GM23248 (cell line): ENCODE results near the gene DLAT. TPM values are rescaled to one million over a fixed set of nuclear protein-coding genes. Genes with fewer than 3 reads are reported as not detected.
A peak's percentile ranks its signal among the peaks of the same experiment; 100 is the strongest.

ENCODE experiments used
- DNase-seq: peaks from one replicate; pipeline ENCODE4 v3.0.0-alpha.2; 2015
- H2AFZ ChIP-seq: fragments of 200-600 bp; sonication (generic); 2 replicates; pipeline ENCODE4 v1.6.1; 2016; ENCODE audit warnings: antibody characterized with exemption
- H3F3A ChIP-seq: fragments of 200-600 bp; sonication (generic); 2 replicates; pipeline ENCODE4 v1.6.1; 2016; ENCODE audit warnings: mild to moderate bottlenecking, antibody characterized with exemption, mixed run types; ENCODE audit not compliant: insufficient read depth
- H3K27ac ChIP-seq: fragments of 200-600 bp; sonication (generic); 2 replicates; pipeline ENCODE4 v1.5.1; 2016; ENCODE audit warnings: mild to moderate bottlenecking
- H3K27me3 ChIP-seq: fragments of 200-600 bp; sonication (generic); replicated peaks from 2 replicates; pipeline ENCODE4 v1.6.1; 2016; ENCODE audit warnings: mild to moderate bottlenecking; ENCODE audit not compliant: insufficient read depth
- H3K36me3 ChIP-seq: fragments of 200-600 bp; sonication (generic); 2 replicates; pipeline ENCODE4 v1.6.1; 2016; ENCODE audit warnings: low read depth, mild to moderate bottlenecking
- H3K4me1 ChIP-seq: fragments of 200-600 bp; sonication (generic); 2 replicates; pipeline ENCODE4 v1.6.1; 2016; ENCODE audit warnings: mild to moderate bottlenecking; ENCODE audit not compliant: insufficient read depth
- H3K4me2 ChIP-seq: fragments of 200-600 bp; sonication (generic); one replicate; pipeline ENCODE4 v1.6.1; 2016; ENCODE audit warnings: mild to moderate bottlenecking; ENCODE audit not compliant: unreplicated experiment
- H3K4me3 ChIP-seq: fragments of 200-600 bp; sonication (generic); 2 replicates; pipeline ENCODE4 v1.5.1; 2016; ENCODE audit warnings: mild to moderate bottlenecking
- H3K79me2 ChIP-seq: fragments of 200-600 bp; sonication (generic); 2 replicates; pipeline ENCODE4 v1.6.1; 2016; ENCODE audit warnings: mild to moderate bottlenecking; ENCODE audit not compliant: insufficient read depth
- H3K9ac ChIP-seq: fragments of 200-600 bp; sonication (generic); 2 replicates; pipeline ENCODE4 v1.6.1; 2016; ENCODE audit warnings: mild to moderate bottlenecking
- H3K9me2 ChIP-seq: fragments of 200-600 bp; sonication (generic); 2 replicates; pipeline ENCODE4 v1.6.1; 2016; ENCODE audit warnings: mixed run types, mild to moderate bottlenecking, moderate library complexity; ENCODE audit not compliant: insufficient read depth
- H3K9me3 ChIP-seq: fragments of 200-600 bp; sonication (generic); one replicate; pipeline ENCODE4 v1.6.1; 2017; ENCODE audit warnings: low read depth
- H4K20me1 ChIP-seq: fragments of 200-600 bp; sonication (generic); 2 replicates; pipeline ENCODE4 v1.6.0; 2016; ENCODE audit not compliant: insufficient read depth
- EZH2 ChIP-seq: fragments of 200-600 bp; sonication (generic); IDR thresholded peaks from 2 replicates; pipeline ENCODE4 v1.6.1; 2018; ENCODE audit warnings: antibody characterized with exemption, mild to moderate bottlenecking; ENCODE audit not compliant: insufficient read depth, poor library complexity, severe bottlenecking
- EZH2phosphoT487 ChIP-seq: fragments of 200-600 bp; sonication (generic); IDR thresholded peaks from 2 replicates; pipeline ENCODE4 v1.6.1; 2018; ENCODE audit warnings: antibody characterized with exemption, moderate library complexity, mild to moderate bottlenecking, low read depth; ENCODE audit not compliant: insufficient read depth
- WGBS, 2 experiments: methylation state at CpG; one replicate each; pipeline ENCODE4 v1.1.6; 2015 to 2017; ENCODE audit warnings: low lambda C conversion rate in 2 of 2, low coverage in 1 of 2; ENCODE audit errors: missing lambda C conversion rate in 2 of 2; 5-methylcytosine and 5-hydroxymethylcytosine counted together
- in situ Hi-C: fragments of 300-500 bp; cut with MboI; formaldehyde crosslinking; loops from 2 replicates; pipeline ENCODE4 v1.15.0; 2020
- polyA plus RNA-seq: library from polyadenylated mRNA; unstranded; fragments of >200 nt; fragmentation: Nextera tagmentation; extraction: Ambion mirVana; gene quantifications from 2 replicates; pipeline ENCODE4 v1.2.1, GENCODE V29; 2016
- total RNA-seq: library from RNA; depleted of rRNA; stranded (reverse); fragments of >200 nt; shearing (Covaris generic); gene quantifications from 2 replicates; pipeline ENCODE4 v1.2.3, GENCODE V29; 2014

The DLAT gene
- total and polyA plus RNA-seq, 2 experiments from 2014 or later: 32.3 to 33.4 TPM

- peak overlapping the region; percentile 100 for H3K4me3 ChIP-seq
- no peaks in the 10 kb centered on the region for H4K20me1 ChIP-seq
- 0 to 1% methylated on average over 8 of the region's 8 CpGs for WGBS, 2 experiments
- H3K27me3 ChIP-seq: no peaks in the 10 kb centered on the region
- H3F3A ChIP-seq: peaks cover 30% of the 10 kb centered on the region
- H3K79me2 ChIP-seq: peaks cover 24% of the 10 kb centered on the region
- in situ Hi-C loops: no loop called here
- no peaks in the 10 kb centered on the region for H3K9me3 ChIP-seq
- peak overlapping the region; percentile 94 for H2AFZ ChIP-seq
- H3K4me1 ChIP-seq: peaks cover 11% of the 10 kb centered on the region
- peak overlapping the region; percentile 88 for H3K9ac ChIP-seq
- H3K27ac ChIP-seq: peak overlapping the region; percentile 62
- H3K9me2 ChIP-seq: no peaks in the 10 kb centered on the region
- no peak for TF ChIP-seq EZH2phosphoT487
- TF ChIP-seq EZH2: no peak
- H3K36me3 ChIP-seq: peaks cover 7% of the 10 kb centered on the region; the same call in 1 of the 2 replicates
- peak; percentile 88 for DNase-seq
- H3K4me2 ChIP-seq: peak overlapping the region; percentile 96
These were observed 47.0 kb upstream of the DLAT start for GRCh38 chr11:111978028-111978771.

- TF ChIP-seq EZH2phosphoT487: no peak
- TF ChIP-seq EZH2: no peak
- Histone ChIP-seq H3K9me2 (no peaks in the 10 kb centered on the region), H3K36me3 (peaks cover 7% of the 10 kb centered on the region; the same call in 1 of the 2 replicates), H3K4me3 (no peak overlapping the region), H3K27ac (no peak overlapping the region), H3K9me3 (no peaks in the 10 kb centered on the region), H3K4me2 (no peak overlapping the region), H4K20me1 (no peaks in the 10 kb centered on the region), H3F3A (peaks cover 30% of the 10 kb centered on the region), H2AFZ (no peak overlapping the region), H3K79me2 (peaks cover 24% of the 10 kb centered on the region), H3K9ac (no peak overlapping the region), H3K4me1 (peaks cover 11% of the 10 kb centered on the region), H3K27me3 (no peaks in the 10 kb centered on the region)
- no peak for DNase-seq
- 80 to 83% methylated on average over 3 of the region's 3 CpGs for WGBS, 2 experiments
- in situ Hi-C loops: no loop called here
These were observed 45.1 kb upstream of the DLAT start for GRCh38 chr11:111980062-111980461.

- Histone ChIP-seq H3K4me1 (peaks cover 11% of the 10 kb centered on the region), H3K79me2 (peaks cover 24% of the 10 kb centered on the region), H3F3A (peaks cover 19% of the 10 kb centered on the region; the same call in 1 of the 2 replicates), H3K27ac (no peak overlapping the region), H3K4me2 (no peak overlapping the region), H3K36me3 (peaks cover 13% of the 10 kb centered on the region; the same call in 1 of the 2 replicates), H3K9me2 (no peaks in the 10 kb centered on the region), H3K27me3 (no peaks in the 10 kb centered on the region), H2AFZ (no peak overlapping the region), H4K20me1 (no peaks in the 10 kb centered on the region), H3K9ac (no peak overlapping the region), H3K9me3 (no peaks in the 10 kb centered on the region), H3K4me3 (no peak overlapping the region)
- in situ Hi-C loops: no loop called here
- DNase-seq: no peak
- TF ChIP-seq EZH2 (no peak), EZH2phosphoT487 (no peak)
- WGBS, 2 experiments: 95 to 100% methylated on average over 1 of the region's 1 CpG
These were observed 43.9 kb upstream of the DLAT start for GRCh38 chr11:111981270-111981669.

DNA sequence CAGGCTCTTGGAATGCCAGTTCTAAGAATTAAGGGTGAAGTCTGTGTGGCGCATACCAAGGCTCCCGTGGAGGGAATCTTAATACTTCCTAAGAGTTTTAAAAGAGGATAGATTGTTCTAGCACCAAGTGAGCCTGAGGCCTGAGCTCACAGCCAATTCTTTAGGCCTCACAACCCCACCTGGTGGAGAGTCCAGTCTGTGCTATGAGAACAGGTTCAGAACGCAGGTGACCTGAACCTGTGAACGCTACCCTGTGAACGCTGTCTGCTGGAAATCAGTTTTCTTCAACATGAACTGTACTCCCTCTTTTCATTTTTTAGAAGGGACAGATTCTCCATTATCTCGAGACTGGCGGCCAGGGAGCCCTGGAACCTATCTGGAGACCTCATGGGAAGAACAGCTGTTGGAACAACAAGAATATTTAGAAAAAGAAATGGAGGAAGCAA lies 43.2 kb upstream of the DLAT start:
- no peaks in the 10 kb centered on the region for H3K9me2 ChIP-seq
- DNase-seq: peak; percentile 61
- peaks cover 24% of the 10 kb centered on the region for H3K79me2 ChIP-seq
- no peaks in the 10 kb centered on the region for H4K20me1 ChIP-seq
- 66 to 69% methylated on average over 7 of the region's 7 CpGs for WGBS, 2 experiments
- H3K4me3 ChIP-seq: no peak overlapping the region
- peaks cover 11% of the 10 kb centered on the region for H3K4me1 ChIP-seq
- no peak for TF ChIP-seq EZH2
- no peak for TF ChIP-seq EZH2phosphoT487
- H3K9ac ChIP-seq: no peak overlapping the region
- in situ Hi-C loops: no loop called here
- no peaks in the 10 kb centered on the region for H3K27me3 ChIP-seq
- peaks cover 19% of the 10 kb centered on the region; the same call in 1 of the 2 replicates for H3F3A ChIP-seq
- H3K36me3 ChIP-seq: peaks cover 13% of the 10 kb centered on the region; the same call in 1 of the 2 replicates
- no peak overlapping the region for H3K27ac ChIP-seq
- no peak overlapping the region for H2AFZ ChIP-seq
- no peaks in the 10 kb centered on the region for H3K9me3 ChIP-seq
- H3K4me2 ChIP-seq: no peak overlapping the region
